ENCODE data around the gene FRS3.

FRS3 gene

GRCh38 chr6:41787219-41787917 is 7.7 kb upstream of the FRS3 start, which contains the start of gene TOMM6:
Gene TOMM6, plus strand, starts transcription at chr6:41787694. Its CDS starts 4 bp downstream, at chr6:41787698.
- Histone ChIP-seq H3K9me2 (replicated peaks; ENCODE audit: low read depth, low read length) (no peaks in the 10 kb centered on the region), H3K36me3 (ENCODE audit: insufficient read depth, low read length) (peaks cover 22% of the 10 kb centered on the region), H3K4me3 (ENCODE audit: low read length, poor library complexity, severe bottlenecking) (peak within 1 kb of the TSS; percentile 92), H3K9me3 (ENCODE audit: insufficient read depth, low read depth, low read length) (no peaks in the 10 kb centered on the region), H3K4me2 (ENCODE audit: low read depth, low read length, poor library complexity, severe bottlenecking) (peak within 1 kb of the TSS; percentile 94), H3K9ac (ENCODE audit: low read depth, low read length, poor library complexity, severe bottlenecking) (peak within 1 kb of the TSS; percentile 86), H3K4me1 (ENCODE audit: insufficient read depth, low read length, poor library complexity, severe bottlenecking) (peaks cover 25% of the 10 kb centered on the region), H3F3A (ENCODE audit: low read depth) (no peaks in the 10 kb centered on the region), H3K27me3 (ENCODE audit: insufficient read depth, low read length, poor library complexity, severe bottlenecking) (no peaks in the 10 kb centered on the region), H4K20me1 (ENCODE audit: insufficient read depth, low read length, poor library complexity, severe bottlenecking) (peaks cover 28% of the 10 kb centered on the region), H3K79me2 (ENCODE audit: insufficient read depth, low read length) (peaks cover 45% of the 10 kb centered on the region), H2AFZ (ENCODE audit: low read length) (peak within 1 kb of the TSS; percentile 84)
- TF ChIP-seq CTCF (conservative IDR thresholded peaks at IDR 0.05; ENCODE audit: low read length) (peak; percentile 69), EZH2phosphoT487 (IDR thresholded peaks at IDR 0.05; ENCODE audit: borderline replicate concordance) (no peak)

DNA sequence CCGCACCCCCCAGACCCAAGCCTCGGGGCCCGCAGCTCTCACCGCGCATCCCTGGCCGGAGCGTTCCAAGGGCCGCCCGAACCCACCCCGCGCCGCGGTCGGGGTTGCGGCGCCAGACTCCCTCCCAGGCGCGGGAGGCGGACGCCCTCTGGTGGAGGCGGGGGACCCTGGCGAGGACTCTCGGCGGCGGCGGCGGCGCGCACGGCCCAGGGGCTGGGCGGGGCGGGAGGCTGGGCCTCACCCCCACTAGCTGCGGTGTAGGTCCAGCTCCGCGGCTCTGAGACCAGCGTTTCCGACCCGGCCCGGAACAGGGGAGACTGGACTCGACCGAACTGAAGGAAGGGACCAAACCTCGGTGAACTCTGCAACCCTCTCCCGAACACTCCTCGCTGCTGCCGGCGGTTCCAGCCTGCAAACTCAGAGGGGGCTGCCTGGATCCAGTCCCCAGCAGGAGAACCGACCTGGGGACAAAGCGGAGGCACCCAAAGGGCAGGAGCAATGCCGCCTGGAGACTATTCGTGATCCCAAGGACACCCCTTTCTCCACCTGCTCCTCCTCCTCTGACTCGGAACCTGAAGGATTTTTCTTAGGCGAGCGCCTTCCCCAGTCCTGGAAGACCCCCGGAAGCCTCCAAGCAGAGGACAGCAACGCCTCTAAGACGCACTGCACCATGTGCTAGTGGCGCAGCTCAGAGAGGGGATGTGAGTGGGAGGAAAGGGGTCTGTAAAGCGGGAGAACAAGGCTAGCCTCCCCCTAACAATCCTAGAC is 6.9 kb upstream of the FRS3 start:
- peak overlapping the region; percentile 92 for H3K4me3 ChIP-seq (ENCODE audit: low read length, poor library complexity, severe bottlenecking)
- TF ChIP-seq CTCF (conservative IDR thresholded peaks at IDR 0.05; ENCODE audit: low read length) (peak; percentile 53), EZH2phosphoT487 (IDR thresholded peaks at IDR 0.05; ENCODE audit: borderline replicate concordance) (no peak)
- H3K9ac ChIP-seq (ENCODE audit: low read depth, low read length, poor library complexity, severe bottlenecking), result peak overlapping the region; percentile 86
- H3K27me3 ChIP-seq (ENCODE audit: insufficient read depth, low read length, poor library complexity, severe bottlenecking), result no peaks in the 10 kb centered on the region
- no peaks in the 10 kb centered on the region for H3K9me3 ChIP-seq (ENCODE audit: insufficient read depth, low read depth, low read length)
- H3K79me2 ChIP-seq (ENCODE audit: insufficient read depth, low read length), result peaks cover 45% of the 10 kb centered on the region
- H3K4me2 ChIP-seq (ENCODE audit: low read depth, low read length, poor library complexity, severe bottlenecking), result peak overlapping the region; percentile 94
- peaks cover 28% of the 10 kb centered on the region for H4K20me1 ChIP-seq (ENCODE audit: insufficient read depth, low read length, poor library complexity, severe bottlenecking)
- H3K9me2 ChIP-seq (replicated peaks; ENCODE audit: low read depth, low read length), result no peaks in the 10 kb centered on the region
- H3K4me1 ChIP-seq (ENCODE audit: insufficient read depth, low read length, poor library complexity, severe bottlenecking), result peaks cover 26% of the 10 kb centered on the region
- H3K36me3 ChIP-seq (ENCODE audit: insufficient read depth, low read length), result peaks cover 17% of the 10 kb centered on the region
- H2AFZ ChIP-seq (ENCODE audit: low read length), result peak overlapping the region; percentile 84
- H3F3A ChIP-seq (ENCODE audit: low read depth), result no peaks in the 10 kb centered on the region

DNA sequence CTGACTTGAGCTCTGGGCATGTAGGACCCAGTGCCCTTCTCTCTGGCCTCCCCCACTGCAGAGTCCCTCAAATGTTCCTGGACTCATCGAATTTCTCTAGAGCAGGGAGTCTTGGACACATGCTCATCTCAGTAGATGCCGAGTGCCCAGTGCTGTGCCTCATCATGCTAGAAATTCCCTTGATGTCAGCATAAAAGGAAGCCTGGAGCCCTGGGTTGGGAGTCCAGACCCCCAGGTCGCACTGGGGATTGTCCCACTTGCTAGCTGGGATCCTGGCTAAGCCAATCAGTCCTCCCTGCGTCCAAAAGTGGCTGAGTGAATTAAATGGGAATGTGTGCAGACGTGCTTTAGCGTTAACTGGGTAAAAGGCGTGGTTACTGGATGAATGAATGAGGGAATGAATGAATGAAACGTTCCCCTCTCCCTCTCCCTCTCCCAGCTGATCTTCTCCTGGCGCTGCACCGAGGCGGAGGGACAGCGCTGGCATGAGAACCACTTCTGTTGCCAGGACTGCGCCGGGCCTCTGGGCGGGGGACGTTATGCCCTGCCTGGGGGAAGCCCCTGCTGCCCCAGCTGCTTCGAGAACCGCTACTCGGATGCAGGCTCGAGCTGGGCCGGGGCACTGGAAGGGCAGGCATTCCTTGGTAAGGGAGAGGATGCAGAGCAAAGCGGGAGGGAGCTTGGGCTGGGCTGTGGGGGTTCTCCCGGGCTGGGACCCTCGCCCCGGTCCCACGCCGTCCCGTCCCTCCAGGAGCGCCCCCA is 6.2 kb upstream of the FRS3 start:
- H3K4me2 ChIP-seq (ENCODE audit: low read depth, low read length, poor library complexity, severe bottlenecking), result peak overlapping the region; percentile 94
- H2AFZ ChIP-seq (ENCODE audit: low read length), result no peak overlapping the region
- peak overlapping the region; percentile 86 for H3K9ac ChIP-seq (ENCODE audit: low read depth, low read length, poor library complexity, severe bottlenecking)
- peak overlapping the region; percentile 92 for H3K4me3 ChIP-seq (ENCODE audit: low read length, poor library complexity, severe bottlenecking)
- peaks cover 25% of the 10 kb centered on the region for H4K20me1 ChIP-seq (ENCODE audit: insufficient read depth, low read length, poor library complexity, severe bottlenecking)
- no peaks in the 10 kb centered on the region for H3K27me3 ChIP-seq (ENCODE audit: insufficient read depth, low read length, poor library complexity, severe bottlenecking)
- no peak for TF ChIP-seq EZH2phosphoT487 (IDR thresholded peaks at IDR 0.05; ENCODE audit: borderline replicate concordance)
- no peak for TF ChIP-seq CTCF (conservative IDR thresholded peaks at IDR 0.05; ENCODE audit: low read length)
- no peaks in the 10 kb centered on the region for H3K9me3 ChIP-seq (ENCODE audit: insufficient read depth, low read depth, low read length)
- peaks cover 44% of the 10 kb centered on the region for H3K79me2 ChIP-seq (ENCODE audit: insufficient read depth, low read length)
- H3F3A ChIP-seq (ENCODE audit: low read depth), result no peaks in the 10 kb centered on the region
- peaks cover 15% of the 10 kb centered on the region for H3K36me3 ChIP-seq (ENCODE audit: insufficient read depth, low read length)
- H3K9me2 ChIP-seq (replicated peaks; ENCODE audit: low read depth, low read length), result no peaks in the 10 kb centered on the region
- H3K4me1 ChIP-seq (ENCODE audit: insufficient read depth, low read length, poor library complexity, severe bottlenecking), result peaks cover 34% of the 10 kb centered on the region
